ENCODE data around the gene TECPR1.

- no peak for TF ChIP-seq CTCF (IDR thresholded peaks at IDR 0.05; ENCODE audit: insufficient read depth, low read depth, low read length)
- TF ChIP-seq EZH2 (IDR thresholded peaks at IDR 0.05; ENCODE audit: insufficient read depth, low read length) = no peak
Measured at GRCh38 chr7:98196706-98197605, 55.1 kb downstream of the TECPR1 start.

Data from astrocyte (in vitro differentiated cells and primary cell).